ENCODE results near the gene ANGPTL1.

ANGPTL1 gene, protein sequence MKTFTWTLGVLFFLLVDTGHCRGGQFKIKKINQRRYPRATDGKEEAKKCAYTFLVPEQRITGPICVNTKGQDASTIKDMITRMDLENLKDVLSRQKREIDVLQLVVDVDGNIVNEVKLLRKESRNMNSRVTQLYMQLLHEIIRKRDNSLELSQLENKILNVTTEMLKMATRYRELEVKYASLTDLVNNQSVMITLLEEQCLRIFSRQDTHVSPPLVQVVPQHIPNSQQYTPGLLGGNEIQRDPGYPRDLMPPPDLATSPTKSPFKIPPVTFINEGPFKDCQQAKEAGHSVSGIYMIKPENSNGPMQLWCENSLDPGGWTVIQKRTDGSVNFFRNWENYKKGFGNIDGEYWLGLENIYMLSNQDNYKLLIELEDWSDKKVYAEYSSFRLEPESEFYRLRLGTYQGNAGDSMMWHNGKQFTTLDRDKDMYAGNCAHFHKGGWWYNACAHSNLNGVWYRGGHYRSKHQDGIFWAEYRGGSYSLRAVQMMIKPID

DNA sequence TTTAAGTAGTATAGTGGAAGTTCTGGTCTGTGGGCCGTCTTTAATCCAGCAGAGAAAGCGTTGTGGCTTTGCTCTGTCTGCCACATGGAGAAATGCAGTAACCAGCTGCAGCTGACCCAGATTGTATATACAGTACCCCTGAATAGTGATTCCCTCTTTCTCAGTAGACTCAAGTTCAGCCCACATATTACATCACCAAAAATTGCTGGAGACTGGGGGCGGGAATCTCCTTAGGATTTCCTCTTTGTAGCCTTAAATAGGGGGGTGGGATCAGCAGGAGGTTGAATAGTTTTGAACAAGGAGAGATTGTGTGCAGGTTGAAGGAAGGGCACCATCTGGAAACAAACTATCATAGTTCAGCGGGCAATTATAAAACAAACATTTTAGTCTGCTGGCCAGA is at the start of gene ANGPTL1:
ANGPTL1 (minus strand) TSS at position 134 of the 400 bp plus-strand sequence. CDS start 5,301 bp downstream, outside the sequence.
- DNase-seq (ENCODE audit: low read depth, low spot score): no peak

- DNase-seq (ENCODE audit: low read depth, low spot score): no peak
These were observed 48.7 kb upstream of the ANGPTL1 start for GRCh38 chr1:178919581-178919980.

- no peak for DNase-seq (ENCODE audit: low read depth, low spot score)
These were observed 48.1 kb upstream of the ANGPTL1 start for GRCh38 chr1:178918955-178919354.

- no peak for DNase-seq (ENCODE audit: low read depth, low spot score)
These were observed 47.4 kb upstream of the ANGPTL1 start for GRCh38 chr1:178918308-178918707.

DNA sequence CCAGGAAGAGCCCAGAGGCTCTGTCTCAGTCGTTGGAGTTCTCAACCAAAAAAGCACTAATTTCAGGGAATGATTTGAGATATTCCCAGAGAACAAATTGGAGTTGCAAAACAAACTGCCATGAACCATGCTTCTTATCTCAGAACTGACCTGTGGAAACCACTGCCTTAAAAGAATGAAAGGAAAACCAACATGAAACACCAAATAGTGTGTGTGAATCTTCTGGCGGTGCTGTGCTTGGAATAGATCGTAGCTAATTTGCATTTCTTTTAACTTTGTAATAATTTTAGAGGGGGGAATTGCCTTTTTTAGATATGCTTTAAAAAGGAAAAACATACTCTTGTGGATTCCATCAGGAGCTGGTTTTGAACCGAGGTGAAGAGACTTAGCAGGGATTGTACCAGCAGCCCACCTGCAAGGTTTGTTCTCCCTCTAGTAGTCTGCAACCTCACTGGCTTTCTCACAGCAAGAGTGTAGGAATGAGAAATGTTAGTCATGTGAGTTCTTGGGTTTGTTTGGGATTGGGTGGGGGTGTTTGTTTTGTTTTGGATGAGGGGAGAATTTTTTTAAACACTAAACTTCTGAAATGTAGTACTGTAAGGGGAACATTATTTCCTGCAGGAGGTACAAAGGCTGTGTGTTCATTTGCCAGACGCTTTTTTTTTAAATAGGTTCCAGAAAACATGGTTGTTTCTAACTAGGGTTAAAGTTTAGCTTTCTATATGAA is 45.7 kb upstream of the ANGPTL1 start:
- no peak for DNase-seq (ENCODE audit: low read depth, low spot score)

DNA sequence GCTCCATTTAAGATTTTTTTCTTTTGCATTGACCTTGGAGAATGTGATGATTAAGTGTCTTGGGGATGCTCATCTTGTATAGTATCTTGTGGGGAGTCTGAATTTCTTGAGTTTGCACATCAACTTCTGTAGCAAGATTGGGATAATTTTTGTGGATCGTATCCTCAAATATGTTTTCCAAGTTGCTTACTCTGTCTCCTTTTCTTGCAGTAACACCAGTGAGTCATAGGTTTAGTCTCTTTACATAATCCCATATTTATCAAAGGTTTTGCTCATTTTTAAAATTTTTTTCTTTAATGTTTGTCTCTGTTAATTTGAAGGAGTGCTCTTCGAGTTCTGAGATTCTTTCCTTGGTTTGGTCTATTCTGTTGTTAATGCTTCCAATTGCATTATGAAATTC is 41.7 kb upstream of the ANGPTL1 start:
- no peak for DNase-seq (ENCODE audit: low read depth, low spot score)

DNA sequence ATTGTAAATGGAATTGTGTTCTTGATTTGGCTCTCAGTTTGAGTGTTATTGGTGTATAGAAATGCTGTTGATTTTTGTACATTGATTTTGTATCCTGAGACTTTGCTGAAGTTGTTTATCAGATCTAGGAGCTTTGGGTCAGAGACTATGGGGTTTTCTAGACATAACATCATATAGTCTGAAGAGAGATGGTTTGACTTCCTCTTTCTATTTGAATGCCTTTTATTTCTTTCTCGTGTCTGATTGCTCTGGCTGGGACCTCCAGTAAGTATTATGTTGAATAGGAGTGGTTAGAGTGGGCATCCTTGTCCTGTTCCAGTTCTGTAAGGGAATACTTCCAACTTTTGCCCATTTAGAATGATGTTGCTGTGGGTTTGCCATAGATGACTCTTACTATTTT is 39.1 kb upstream of the ANGPTL1 start:
- no peak for DNase-seq (ENCODE audit: low read depth, low spot score)

GRCh38 chr1:178908358-178908757 is 37.5 kb upstream of the ANGPTL1 start:
- no peak for DNase-seq (ENCODE audit: low read depth, low spot score)

DNA sequence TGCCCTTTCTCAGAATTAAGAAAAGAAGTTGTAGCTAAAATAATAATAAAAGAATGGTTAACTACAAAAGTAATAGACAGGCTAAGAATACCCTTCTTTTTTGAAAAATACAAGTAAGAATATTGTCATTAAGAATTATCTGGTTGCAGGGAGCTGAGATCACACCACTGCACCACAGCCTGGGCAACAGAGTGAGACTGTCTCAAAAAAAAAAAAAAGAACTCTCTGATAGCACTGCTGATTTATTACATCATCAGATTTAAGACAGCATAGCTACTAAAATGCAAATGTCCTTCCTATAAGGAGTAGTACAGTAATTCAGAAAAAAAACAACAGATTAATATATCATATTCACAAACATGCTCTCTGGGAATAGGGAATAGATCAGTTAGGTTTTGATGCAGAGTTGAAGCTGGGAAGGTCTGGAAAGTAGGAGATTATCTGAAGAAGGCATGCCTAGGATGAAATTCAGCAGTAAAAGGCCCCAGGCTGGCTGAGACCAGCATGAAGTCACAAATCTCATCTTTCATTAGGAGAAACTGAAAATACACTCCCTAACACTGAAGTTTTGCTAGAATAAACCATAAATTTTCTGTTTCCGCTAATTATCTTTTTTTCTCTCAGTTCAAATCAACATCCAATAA is 30.7 kb upstream of the ANGPTL1 start:
- DNase-seq (ENCODE audit: low read depth, low spot score): no peak

GRCh38 chr1:178899402-178899801 is 28.5 kb upstream of the ANGPTL1 start:
- DNase-seq (ENCODE audit: low read depth, low spot score): no peak

GRCh38 chr1:178898401-178898800 is 27.5 kb upstream of the ANGPTL1 start:
- DNase-seq (ENCODE audit: low read depth, low spot score): no peak

GRCh38 chr1:178895928-178896327 is 25.1 kb upstream of the ANGPTL1 start:
- DNase-seq (ENCODE audit: low read depth, low spot score): no peak

DNA sequence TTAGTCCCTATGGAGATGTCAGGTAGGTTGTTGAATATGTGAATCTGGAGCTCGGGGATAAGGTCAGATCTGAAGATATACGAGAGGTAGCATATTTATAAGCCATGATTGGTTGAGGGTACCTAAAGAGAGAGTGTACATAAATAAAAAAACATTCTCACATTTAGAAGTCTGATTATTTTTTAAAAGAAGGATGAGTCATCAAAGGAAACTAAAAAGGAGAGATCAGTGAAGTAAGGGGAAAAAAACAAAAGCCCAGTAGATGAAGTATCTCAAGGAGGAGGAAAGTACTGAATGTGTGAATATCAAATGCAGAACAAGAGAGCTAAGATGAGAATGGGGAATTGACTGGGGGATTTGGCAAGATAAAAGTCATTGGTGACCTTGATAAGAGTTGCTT is 15.7 kb upstream of the ANGPTL1 start:
- DNase-seq (ENCODE audit: low read depth, low spot score): no peak

- no peak for DNase-seq (ENCODE audit: low read depth, low spot score)
These were observed 15.0 kb upstream of the ANGPTL1 start for GRCh38 chr1:178885869-178886268.

DNA sequence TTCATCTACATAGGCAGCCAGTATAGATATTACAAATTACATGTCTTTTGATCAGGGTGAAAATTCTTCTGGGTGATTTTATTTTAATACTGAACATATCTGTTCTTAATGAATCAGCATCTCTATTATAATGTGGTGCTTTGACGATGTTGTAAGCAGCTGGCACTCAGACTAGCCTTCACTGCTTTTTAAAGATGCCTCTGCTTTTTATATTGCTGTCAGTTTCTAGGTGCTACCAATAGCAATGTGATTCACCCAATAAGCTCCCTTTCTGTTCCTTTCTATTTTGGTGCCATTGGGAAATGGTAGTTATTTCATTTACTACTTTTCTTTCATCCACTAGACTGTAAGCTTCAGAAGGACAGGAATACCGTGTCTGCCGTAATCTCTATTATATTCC is 11.1 kb upstream of the ANGPTL1 start:
- DNase-seq (ENCODE audit: low read depth, low spot score): no peak

GRCh38 chr1:178877896-178878295 is 7.0 kb upstream of the ANGPTL1 start:
- DNase-seq (ENCODE audit: low read depth, low spot score): no peak

GRCh38 chr1:178875936-178876335 is 5.1 kb upstream of the ANGPTL1 start:
- no peak for DNase-seq (ENCODE audit: low read depth, low spot score)

- DNase-seq (ENCODE audit: low read depth, low spot score): no peak
These were observed 4.1 kb upstream of the ANGPTL1 start for GRCh38 chr1:178874966-178875365.

GRCh38 chr1:178871551-178872320 is 859 bp upstream of the ANGPTL1 start:
- no peak for DNase-seq (ENCODE audit: low read depth, low spot score)

GRCh38 chr1:178870221-178870620 is 656 bp downstream of the ANGPTL1 start:
- DNase-seq (ENCODE audit: low read depth, low spot score): no peak

DNA sequence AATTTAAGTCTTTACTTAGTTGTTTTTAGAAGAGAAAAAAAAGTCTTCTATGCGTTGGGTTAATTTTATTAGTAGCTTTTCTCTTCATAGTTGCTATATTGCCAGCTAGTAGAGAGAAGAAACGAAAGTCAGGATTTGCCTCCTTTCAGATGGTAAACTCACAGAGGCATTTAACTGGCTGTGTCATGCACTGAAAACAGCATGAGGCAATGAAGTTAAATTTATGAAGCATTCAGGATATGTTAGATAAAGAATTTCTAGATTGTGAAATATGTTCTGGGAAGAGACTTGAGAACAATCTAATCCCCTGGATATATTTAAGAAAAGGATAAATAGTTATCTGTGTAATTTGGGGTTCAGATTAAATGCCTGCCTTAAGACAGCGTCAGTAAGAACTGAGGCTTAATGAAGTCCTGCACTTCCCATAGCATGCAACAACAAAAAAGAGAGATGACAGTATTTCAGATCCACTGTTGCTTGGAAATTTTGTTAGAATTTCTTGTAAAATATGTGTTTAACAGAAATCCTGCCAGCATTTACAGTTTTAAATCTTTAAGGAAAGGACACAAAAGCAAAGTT is 1.7 kb downstream of the ANGPTL1 start:
- DNase-seq (ENCODE audit: low read depth, low spot score): no peak

All from smooth muscle cell of the brain vasculature (primary cell).